GM12865 (cell line): ENCODE data around the gene ZMIZ1.

Experiments used
- DNase-seq: peaks from one replicate; pipeline ENCODE4 v3.0.0; 2010; ENCODE audit warnings: low read depth
- H3K4me3 ChIP-seq: 2 replicates; pipeline ENCODE4 v1.5.1; 2011; ENCODE audit warnings: mild to moderate bottlenecking, low read depth, low read length, control low read depth
- CTCF ChIP-seq: IDR thresholded peaks from 2 replicates; pipeline ENCODE4 v1.5.1; 2011; ENCODE audit warnings: low read length, control low read depth, low read depth, inconsistent platforms; ENCODE audit not compliant: insufficient read depth; ENCODE audit errors: missing control alignments

ZMIZ1 gene

GRCh38 chr10:79115302-79115701 lies 46.5 kb downstream of the ZMIZ1 start:
- no peak for DNase-seq
- TF ChIP-seq CTCF = no peak
- H3K4me3 ChIP-seq = no peak overlapping the region

GRCh38 chr10:79116368-79116767 lies 47.6 kb downstream of the ZMIZ1 start:
- H3K4me3 ChIP-seq = no peak overlapping the region
- no peak for DNase-seq
- no peak for TF ChIP-seq CTCF

- TF ChIP-seq CTCF = no peak
- DNase-seq = peak; percentile 63
- no peak overlapping the region for H3K4me3 ChIP-seq
These were observed 48.3 kb downstream of the ZMIZ1 start for GRCh38 chr10:79116801-79117723.

- no peak for DNase-seq
- TF ChIP-seq CTCF = no peak
- H3K4me3 ChIP-seq = no peak overlapping the region
These were observed 49.8 kb downstream of the ZMIZ1 start for GRCh38 chr10:79118286-79119202.

- no peak for DNase-seq
- H3K4me3 ChIP-seq = no peak overlapping the region
- TF ChIP-seq CTCF = no peak
These were observed 50.5 kb downstream of the ZMIZ1 start for GRCh38 chr10:79119306-79119705.

- no peak for DNase-seq
- no peak overlapping the region for H3K4me3 ChIP-seq
- TF ChIP-seq CTCF = no peak
These were observed 54.8 kb downstream of the ZMIZ1 start for GRCh38 chr10:79123547-79123963.
